ENCODE results near the gene UTS2B.

The UTS2B gene

DNA sequence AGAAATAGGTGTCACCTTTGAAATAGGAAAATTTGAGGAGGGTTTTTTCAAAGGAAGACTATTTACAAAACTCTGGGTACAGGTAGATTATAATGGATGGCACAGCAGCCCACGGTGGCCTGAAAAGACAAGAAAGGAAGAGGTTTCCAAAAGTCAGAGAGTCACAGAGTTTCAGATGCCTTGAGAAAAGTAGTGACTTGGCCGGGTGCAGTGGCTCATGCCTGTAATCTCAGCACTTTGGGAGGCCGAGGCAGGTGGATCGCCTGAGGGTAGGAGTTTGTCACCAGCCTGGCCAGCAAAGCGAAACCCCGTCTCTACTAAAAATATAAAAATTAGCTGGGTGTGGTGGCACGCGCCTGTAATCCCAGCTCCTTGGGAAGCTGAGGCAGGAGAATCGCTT lies 96.1 kb downstream of the UTS2B start:
- Histone ChIP-seq H3K9me3 (ENCODE audit: severe bottlenecking) (no peaks in the 10 kb centered on the region), H3K36me3 (no peaks in the 10 kb centered on the region), H3K27me3 (ENCODE audit: insufficient read depth, low read depth, severe bottlenecking) (no peaks in the 10 kb centered on the region), H3K27ac (no peak overlapping the region), H3K4me3 (ENCODE audit: low read depth, low read length) (no peak overlapping the region)
- DNase-seq: no peak
- TF ChIP-seq, protein P1, sequence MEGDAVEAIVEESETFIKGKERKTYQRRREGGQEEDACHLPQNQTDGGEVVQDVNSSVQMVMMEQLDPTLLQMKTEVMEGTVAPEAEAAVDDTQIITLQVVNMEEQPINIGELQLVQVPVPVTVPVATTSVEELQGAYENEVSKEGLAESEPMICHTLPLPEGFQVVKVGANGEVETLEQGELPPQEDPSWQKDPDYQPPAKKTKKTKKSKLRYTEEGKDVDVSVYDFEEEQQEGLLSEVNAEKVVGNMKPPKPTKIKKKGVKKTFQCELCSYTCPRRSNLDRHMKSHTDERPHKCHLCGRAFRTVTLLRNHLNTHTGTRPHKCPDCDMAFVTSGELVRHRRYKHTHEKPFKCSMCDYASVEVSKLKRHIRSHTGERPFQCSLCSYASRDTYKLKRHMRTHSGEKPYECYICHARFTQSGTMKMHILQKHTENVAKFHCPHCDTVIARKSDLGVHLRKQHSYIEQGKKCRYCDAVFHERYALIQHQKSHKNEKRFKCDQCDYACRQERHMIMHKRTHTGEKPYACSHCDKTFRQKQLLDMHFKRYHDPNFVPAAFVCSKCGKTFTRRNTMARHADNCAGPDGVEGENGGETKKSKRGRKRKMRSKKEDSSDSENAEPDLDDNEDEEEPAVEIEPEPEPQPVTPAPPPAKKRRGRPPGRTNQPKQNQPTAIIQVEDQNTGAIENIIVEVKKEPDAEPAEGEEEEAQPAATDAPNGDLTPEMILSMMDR (IDR thresholded peaks at IDR 0.05; ENCODE audit: low read depth, low read length): no peak

DNA sequence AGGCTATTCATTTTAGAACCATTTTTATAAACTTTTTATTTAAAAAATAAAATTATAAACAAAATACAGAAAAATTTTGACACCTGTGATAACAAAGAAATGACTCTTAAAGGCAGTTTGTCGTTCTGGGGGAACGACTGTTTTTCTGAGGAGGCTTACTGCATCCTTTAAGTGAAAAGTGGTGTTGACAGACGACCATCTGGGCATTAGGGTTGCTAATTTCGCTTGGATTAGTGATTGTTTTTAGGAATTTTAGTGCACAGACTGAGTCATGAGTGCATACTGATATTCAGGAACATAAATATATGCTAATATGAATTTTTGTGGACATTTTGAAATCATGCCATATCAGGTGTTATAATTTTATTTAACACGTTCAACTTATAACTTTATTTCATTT lies 102.8 kb downstream of the UTS2B start:
- H3K27ac ChIP-seq: no peak overlapping the region
- no peaks in the 10 kb centered on the region for H3K36me3 ChIP-seq
- no peak overlapping the region for H3K4me3 ChIP-seq (ENCODE audit: low read depth, low read length)
- H3K27me3 ChIP-seq (ENCODE audit: insufficient read depth, low read depth, severe bottlenecking): no peaks in the 10 kb centered on the region
- no peaks in the 10 kb centered on the region for H3K9me3 ChIP-seq (ENCODE audit: severe bottlenecking)
- TF ChIP-seq, protein P1 (IDR thresholded peaks at IDR 0.05; ENCODE audit: low read depth, low read length): no peak
- no peak for DNase-seq

DNA sequence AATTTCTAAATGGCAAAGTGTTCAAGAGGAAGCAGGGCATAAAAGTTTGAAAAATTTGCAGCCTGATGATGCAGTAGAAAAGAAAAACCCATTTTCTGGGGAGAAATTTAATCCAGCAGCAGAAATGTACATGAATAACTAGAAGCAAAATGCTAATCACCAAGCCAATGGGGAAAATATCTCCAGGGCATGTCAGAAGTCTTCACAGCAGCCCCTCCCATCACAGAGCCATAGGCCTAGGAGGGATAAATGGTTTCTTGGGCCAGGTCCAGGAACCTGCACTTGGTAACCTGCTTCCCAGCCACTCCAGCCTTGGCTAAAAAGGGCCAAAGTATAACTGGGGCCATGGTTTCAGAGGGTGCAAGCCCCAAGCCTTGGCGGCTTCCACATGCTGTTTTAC lies 108.7 kb downstream of the UTS2B start:
- no peaks in the 10 kb centered on the region for H3K36me3 ChIP-seq
- no peak overlapping the region for H3K27ac ChIP-seq
- H3K9me3 ChIP-seq (ENCODE audit: severe bottlenecking): no peaks in the 10 kb centered on the region
- DNase-seq: no peak
- TF ChIP-seq, protein P1 (IDR thresholded peaks at IDR 0.05; ENCODE audit: low read depth, low read length): no peak
- H3K4me3 ChIP-seq (ENCODE audit: low read depth, low read length): no peak overlapping the region
- H3K27me3 ChIP-seq (ENCODE audit: insufficient read depth, low read depth, severe bottlenecking): no peaks in the 10 kb centered on the region

DNA sequence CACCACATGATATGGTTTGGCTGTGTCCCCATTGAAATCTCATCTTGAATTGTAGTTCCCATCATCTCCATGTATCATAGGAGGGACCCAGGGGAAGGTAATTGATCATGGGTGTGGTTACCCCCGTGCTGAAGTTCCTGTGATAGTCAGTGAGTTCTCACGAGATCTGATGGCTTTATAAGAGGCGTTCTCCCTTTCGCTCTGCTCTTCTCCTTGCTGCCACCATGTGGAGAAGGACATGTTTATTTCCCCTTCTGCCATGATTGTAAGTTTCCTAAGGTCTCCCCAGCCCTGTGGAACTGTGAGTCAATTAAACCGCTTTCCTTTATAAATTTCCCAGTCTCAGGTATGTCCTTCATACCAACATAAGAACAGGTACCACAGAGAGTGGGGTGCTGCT lies 109.4 kb downstream of the UTS2B start:
- peak; percentile 7 for DNase-seq
- Histone ChIP-seq H3K27me3 (ENCODE audit: insufficient read depth, low read depth, severe bottlenecking) (no peaks in the 10 kb centered on the region), H3K36me3 (no peaks in the 10 kb centered on the region), H3K4me3 (ENCODE audit: low read depth, low read length) (no peak overlapping the region), H3K27ac (no peak overlapping the region), H3K9me3 (ENCODE audit: severe bottlenecking) (no peaks in the 10 kb centered on the region)
- TF ChIP-seq, protein P1 (IDR thresholded peaks at IDR 0.05; ENCODE audit: low read depth, low read length): no peak

DNA sequence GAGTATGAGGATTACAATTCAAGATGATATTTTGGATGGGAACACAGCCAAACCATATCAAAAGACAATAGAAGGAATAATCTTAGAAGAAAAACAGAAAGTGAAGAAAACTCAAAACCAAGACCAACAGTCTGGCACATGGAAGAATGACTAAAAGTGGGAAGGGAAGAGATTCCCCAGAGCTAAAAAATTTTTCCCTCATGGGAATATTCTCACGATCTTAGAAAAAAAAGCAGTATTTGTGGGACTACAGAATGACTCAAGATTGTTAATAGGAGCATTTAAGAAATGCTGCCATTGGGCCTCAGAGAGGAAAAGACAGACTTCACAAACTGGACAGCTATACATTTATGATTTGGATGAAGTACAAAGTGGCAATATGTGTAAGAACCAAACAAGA lies 113.0 kb downstream of the UTS2B start:
- H3K36me3 ChIP-seq: no peaks in the 10 kb centered on the region
- H3K27me3 ChIP-seq (ENCODE audit: insufficient read depth, low read depth, severe bottlenecking): no peaks in the 10 kb centered on the region
- TF ChIP-seq, protein P1 (IDR thresholded peaks at IDR 0.05; ENCODE audit: low read depth, low read length): no peak
- DNase-seq: no peak
- H3K4me3 ChIP-seq (ENCODE audit: low read depth, low read length): no peak overlapping the region
- no peak overlapping the region for H3K27ac ChIP-seq
- H3K9me3 ChIP-seq (ENCODE audit: severe bottlenecking): no peaks in the 10 kb centered on the region
